Cerebellar cortex (tissue), 1 donor: ENCODE measurements around the gene EVPL.
A peak's percentile ranks its signal among the peaks of the same experiment; 100 is the strongest.

Experiments
- DNase-seq: peaks from one replicate; pipeline ENCODE4 v3.0.0-alpha.2; 2015; ENCODE audit warnings: low spot score

Gene EVPL

GRCh38 chr17:76017481-76018339 is 9.4 kb downstream of the EVPL start:
- DNase-seq: no peak

GRCh38 chr17:76014925-76015261 is 12.2 kb downstream of the EVPL start:
- peak; percentile 26 for DNase-seq

- peak; percentile 70 for DNase-seq
Measured at GRCh38 chr17:76014100-76014924, 12.8 kb downstream of the EVPL start.

GRCh38 chr17:76013377-76013932 is 13.7 kb downstream of the EVPL start:
- no peak for DNase-seq

- no peak for DNase-seq
Measured at GRCh38 chr17:76011951-76012350, 15.2 kb downstream of the EVPL start.

GRCh38 chr17:76009969-76010661 is 17.0 kb downstream of the EVPL start:
- DNase-seq: no peak

- no peak for DNase-seq
Measured at GRCh38 chr17:76009447-76009846, 17.7 kb downstream of the EVPL start.

- DNase-seq: no peak
Measured at GRCh38 chr17:76008630-76009425, 18.3 kb downstream of the EVPL start.

GRCh38 chr17:76008208-76008607 is 18.9 kb downstream of the EVPL start:
- DNase-seq: no peak

- no peak for DNase-seq
Measured at GRCh38 chr17:76007850-76008165, 19.3 kb downstream of the EVPL start.

- DNase-seq: no peak
Measured at GRCh38 chr17:76007131-76007849, 19.8 kb downstream of the EVPL start.

GRCh38 chr17:76005263-76006149 is 21.6 kb downstream of the EVPL start:
- DNase-seq: peak; percentile 71

- DNase-seq: no peak
Measured at GRCh38 chr17:76004750-76005262, 22.3 kb downstream of the EVPL start.

- no peak for DNase-seq
Measured at GRCh38 chr17:76003915-76004314, 23.2 kb downstream of the EVPL start.

GRCh38 chr17:76002100-76002499 is 25.0 kb downstream of the EVPL start:
- no peak for DNase-seq

GRCh38 chr17:76000755-76001521 is 26.2 kb downstream of the EVPL start, which contains the start of gene CDK3:
Gene CDK3 (plus strand): TSS chr17:76000855. CDS start chr17:76001426, 571 bp downstream.
- no peak for DNase-seq

- DNase-seq: peak; percentile 33
Measured at GRCh38 chr17:76000016-76000754, 26.9 kb downstream of the EVPL start.

- DNase-seq: no peak
Measured at GRCh38 chr17:75998327-75998795, 28.7 kb downstream of the EVPL start.
